ENCODE measurements around the gene NAGPA. TPM values are rescaled to one million over a fixed set of nuclear protein-coding genes. Genes with fewer than 3 reads are reported as not detected.

NAGPA gene
- total and polyA plus RNA-seq, 2 of the 13 experiments (the other 11 are each of a cell fraction or from before 2014, with no cell fraction given), result 27.1 to 60.3 TPM

DNA sequence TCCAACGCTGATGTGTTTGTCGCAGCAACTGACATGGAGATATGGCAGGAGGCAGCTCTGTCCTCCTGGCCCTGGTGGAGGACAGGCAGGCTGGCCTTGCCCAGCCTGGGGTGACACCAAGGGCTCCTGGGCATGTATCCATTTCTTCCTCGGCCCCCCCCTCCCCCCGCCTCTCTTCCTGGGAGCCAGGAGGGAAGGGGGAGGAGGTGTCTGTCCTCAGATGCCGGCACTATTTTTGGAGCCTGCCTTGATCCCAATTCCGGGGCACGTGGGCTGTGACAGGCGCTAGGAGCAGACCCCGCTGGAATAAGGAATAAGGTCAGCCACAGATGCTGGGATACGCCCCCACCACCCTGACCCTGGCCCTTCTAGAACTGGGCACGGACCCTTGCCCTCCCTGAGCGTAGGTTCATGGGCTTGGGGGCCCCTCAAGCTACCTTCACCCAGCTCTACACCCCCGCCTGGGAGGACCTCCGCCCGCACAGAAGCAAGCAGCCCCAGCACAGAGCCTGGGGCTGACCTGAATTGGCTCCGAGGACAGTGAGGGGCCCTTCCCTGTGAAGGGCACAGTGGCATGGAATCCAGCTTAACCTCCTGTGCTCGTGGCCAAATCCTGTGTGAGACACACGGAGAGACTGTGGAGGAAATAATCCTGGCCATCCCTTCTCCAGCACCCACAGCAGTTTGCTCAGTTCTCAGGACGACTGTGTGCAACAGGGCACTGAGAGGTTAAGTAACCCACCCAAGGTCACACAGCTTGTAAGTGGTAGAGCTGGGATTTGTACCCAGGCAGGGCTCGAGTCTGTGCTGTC, 51.5 kb downstream of the NAGPA start (continued):
- TF ChIP-seq, protein P1, sequence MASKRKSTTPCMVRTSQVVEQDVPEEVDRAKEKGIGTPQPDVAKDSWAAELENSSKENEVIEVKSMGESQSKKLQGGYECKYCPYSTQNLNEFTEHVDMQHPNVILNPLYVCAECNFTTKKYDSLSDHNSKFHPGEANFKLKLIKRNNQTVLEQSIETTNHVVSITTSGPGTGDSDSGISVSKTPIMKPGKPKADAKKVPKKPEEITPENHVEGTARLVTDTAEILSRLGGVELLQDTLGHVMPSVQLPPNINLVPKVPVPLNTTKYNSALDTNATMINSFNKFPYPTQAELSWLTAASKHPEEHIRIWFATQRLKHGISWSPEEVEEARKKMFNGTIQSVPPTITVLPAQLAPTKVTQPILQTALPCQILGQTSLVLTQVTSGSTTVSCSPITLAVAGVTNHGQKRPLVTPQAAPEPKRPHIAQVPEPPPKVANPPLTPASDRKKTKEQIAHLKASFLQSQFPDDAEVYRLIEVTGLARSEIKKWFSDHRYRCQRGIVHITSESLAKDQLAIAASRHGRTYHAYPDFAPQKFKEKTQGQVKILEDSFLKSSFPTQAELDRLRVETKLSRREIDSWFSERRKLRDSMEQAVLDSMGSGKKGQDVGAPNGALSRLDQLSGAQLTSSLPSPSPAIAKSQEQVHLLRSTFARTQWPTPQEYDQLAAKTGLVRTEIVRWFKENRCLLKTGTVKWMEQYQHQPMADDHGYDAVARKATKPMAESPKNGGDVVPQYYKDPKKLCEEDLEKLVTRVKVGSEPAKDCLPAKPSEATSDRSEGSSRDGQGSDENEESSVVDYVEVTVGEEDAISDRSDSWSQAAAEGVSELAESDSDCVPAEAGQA (IDR thresholded peaks at IDR 0.05; ENCODE audit: low read depth), result no peak
- TF ChIP-seq, protein P1 (CRISPR knock-in tag; IDR thresholded peaks at IDR 0.05; ENCODE audit: borderline replicate concordance), result no peak
- TF ChIP-seq EZH2 (conservative IDR thresholded peaks at IDR 0.05; ENCODE audit: low read depth, low read length) (no peak), MED8 (CRISPR knock-in tag; IDR thresholded peaks at IDR 0.05; ENCODE audit: insufficient replicate concordance) (no peak), NPAS2 (CRISPR knock-in tag; IDR thresholded peaks at IDR 0.05; ENCODE audit: borderline replicate concordance) (no peak), RARA (CRISPR knock-in tag; IDR thresholded peaks at IDR 0.05) (no peak)
- TF ChIP-seq, protein P2, sequence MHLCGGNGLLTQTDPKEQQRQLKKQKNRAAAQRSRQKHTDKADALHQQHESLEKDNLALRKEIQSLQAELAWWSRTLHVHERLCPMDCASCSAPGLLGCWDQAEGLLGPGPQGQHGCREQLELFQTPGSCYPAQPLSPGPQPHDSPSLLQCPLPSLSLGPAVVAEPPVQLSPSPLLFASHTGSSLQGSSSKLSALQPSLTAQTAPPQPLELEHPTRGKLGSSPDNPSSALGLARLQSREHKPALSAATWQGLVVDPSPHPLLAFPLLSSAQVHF (CRISPR knock-in tag; IDR thresholded peaks at IDR 0.05), result no peak

Measured in HepG2 (cell line).